GM12878 (cell line): ENCODE measurements around the gene PDE10A. TPM values are rescaled to one million over a fixed set of nuclear protein-coding genes. Genes with fewer than 3 reads are reported as not detected.

Experiments
- ATAC-seq: fragments of 200-7000 bp; cut with Tn5 transposase; 3 replicates; pipeline ENCODE4 v1.9.1; 2020; ENCODE audit warnings: mild to moderate bottlenecking, moderate library complexity
- BruUV-seq: library from RNA; stranded (reverse); fragments of 400-500 nt; replicated peaks from 2 replicates; lab custom pipeline; 2021; lab: Mats Ljungman, UMichigan
- CTCF ChIA-PET: fragments of 300-600 bp; sonication (Branson Sonifier 250); formaldehyde crosslinking; extraction: SDS; loops from one replicate; lab custom pipeline; 2021; ENCODE audit warnings: inconsistent platforms; lab: Yijun Ruan, JAX
- POLR2A ChIA-PET: fragments of 350-600 bp; formaldehyde crosslinking; extraction: SDS; loops from one replicate; lab custom pipeline; 2021; ENCODE audit warnings: inconsistent platforms; lab: Charles Lee
- RAD21 ChIA-PET: fragments of 300-600 bp; sonication (Branson Sonifier 250); formaldehyde crosslinking; loops from one replicate; lab custom pipeline; 2023; ENCODE audit warnings: antibody characterized with exemption; ENCODE audit not compliant: unreplicated experiment; lab: Charles Lee
- SMC1A ChIA-PET: fragments of 300-600 bp; sonication (Branson Sonifier 250); formaldehyde crosslinking; loops from one replicate; lab custom pipeline; 2023; ENCODE audit not compliant: unreplicated experiment, uncharacterized antibody; lab: Charles Lee
- DNase-seq: peaks from one replicate; pipeline ENCODE4 v3.0.0-alpha.2; 2011; ENCODE audit warnings: low read depth, low spot score
- FAIRE-seq: peaks from 3 replicates; lab custom pipeline; 2011; peaks lifted over from hg19 to GRCh38; lab: Jason Lieb, UNC
- H2AFZ ChIP-seq: 2 replicates; pipeline ENCODE4 v1.6.0; 2011; ENCODE audit warnings: low read depth, low read length, control low read depth; ENCODE audit not compliant: control insufficient read depth
- H3K27ac ChIP-seq: 2 replicates; pipeline ENCODE4 v1.5.1; 2011; ENCODE audit warnings: control low read depth; ENCODE audit not compliant: control insufficient read depth, insufficient read depth
- H3K27me3 ChIP-seq, 2 experiments: replicated peaks in 1 of 2; 2 replicates each; pipeline versions ENCODE4 v1.6.0 to v1.6.1; 2011; ENCODE audit warnings: low read length in 1 of 2; ENCODE audit not compliant: control insufficient read depth in 2 of 2, insufficient read depth in 2 of 2
- H3K36me3 ChIP-seq, 2 experiments: 2 replicates each; pipeline ENCODE4 v1.5.1; 2011; ENCODE audit warnings: low read length in 1 of 2; ENCODE audit not compliant: control insufficient read depth in 2 of 2, insufficient read depth in 2 of 2
- H3K4me1 ChIP-seq: 2 replicates; pipeline ENCODE4 v1.6.1; 2011; ENCODE audit warnings: mild to moderate bottlenecking, low read length, moderate library complexity, mixed read lengths; ENCODE audit not compliant: control insufficient read depth, insufficient read depth
- H3K4me2 ChIP-seq: 2 replicates; pipeline ENCODE4 v1.6.0; 2011; ENCODE audit warnings: control low read depth; ENCODE audit not compliant: control insufficient read depth, insufficient read depth
- H3K4me3 ChIP-seq: fragments of 200-600 bp; sonication (generic); 2 replicates; pipeline ENCODE4 v1.5.1; 2016
- H3K79me2 ChIP-seq: 2 replicates; pipeline ENCODE4 v1.6.0; 2011; ENCODE audit warnings: low read length; ENCODE audit not compliant: control insufficient read depth, insufficient read depth
- H3K9ac ChIP-seq: 2 replicates; pipeline ENCODE4 v1.8.0; 2011; ENCODE audit warnings: low read length, control low read depth, mixed read lengths; ENCODE audit not compliant: control insufficient read depth, insufficient read depth
- H3K9me3 ChIP-seq: replicated peaks from 3 replicates; pipeline ENCODE4 v1.5.1; 2011; ENCODE audit warnings: mild to moderate bottlenecking, low read length; ENCODE audit not compliant: control insufficient read depth, insufficient read depth
- H4K20me1 ChIP-seq: 2 replicates; pipeline ENCODE4 v1.6.0; 2011; ENCODE audit not compliant: control insufficient read depth, insufficient read depth
- BACH1 ChIP-seq: fragments of 450-650 bp; IDR thresholded peaks from 2 replicates; pipeline ENCODE4 v1.6.1; 2017; ENCODE audit warnings: mild to moderate bottlenecking, borderline replicate concordance
- BMI1 ChIP-seq: fragments of 450-650 bp; IDR thresholded peaks from 2 replicates; pipeline ENCODE4 v1.6.1; 2016; ENCODE audit warnings: mild to moderate bottlenecking, moderate library complexity, borderline replicate concordance
- DPF2 ChIP-seq: fragments of 450-650 bp; IDR thresholded peaks from 2 replicates; pipeline ENCODE4 v1.6.1; 2017; ENCODE audit warnings: mild to moderate bottlenecking
- KLF5 ChIP-seq: fragments of 450-650 bp; IDR thresholded peaks from 2 replicates; pipeline ENCODE4 v1.6.1; 2014; ENCODE audit warnings: mild to moderate bottlenecking; ENCODE audit not compliant: partially characterized antibody
- MEF2A ChIP-seq: IDR thresholded peaks from 2 replicates; pipeline ENCODE4 v1.6.1; 2011; ENCODE audit warnings: low read depth, mild to moderate bottlenecking, low read length, moderate library complexity; ENCODE audit not compliant: insufficient read depth
- MXI1 ChIP-seq: fragments of 150-350 bp; IDR thresholded peaks from 2 replicates; pipeline ENCODE4 v1.6.1; 2011; ENCODE audit warnings: low read depth, mild to moderate bottlenecking, inconsistent platforms, low read length, improper control_type of control experiment
- NFXL1 ChIP-seq: fragments of 450-650 bp; IDR thresholded peaks from 2 replicates; pipeline ENCODE4 v1.6.1; 2017; ENCODE audit warnings: antibody characterized with exemption, mild to moderate bottlenecking, borderline replicate concordance
- RB1 ChIP-seq: fragments of 450-650 bp; formaldehyde crosslinking; IDR thresholded peaks from 2 replicates; pipeline ENCODE4 v1.6.1; 2017; ENCODE audit warnings: mild to moderate bottlenecking, borderline replicate concordance
- SMC3 ChIP-seq: IDR thresholded peaks from 2 replicates; pipeline ENCODE4 v1.6.1; 2011; ENCODE audit warnings: low read length, improper control_type of control experiment, borderline replicate concordance
- TCF7 ChIP-seq: IDR thresholded peaks from 2 replicates; pipeline ENCODE4 v1.6.1; 2014; ENCODE audit warnings: antibody characterized with exemption, borderline replicate concordance
- ZNF217 ChIP-seq: fragments of 450-650 bp; IDR thresholded peaks from 2 replicates; pipeline ENCODE4 v1.6.1; 2017; ENCODE audit warnings: antibody characterized with exemption, mild to moderate bottlenecking
- WGBS: methylation state at CpG from one replicate; pipeline ENCODE4 v1.1.6; 2016; ENCODE audit warnings: low lambda C conversion rate; ENCODE audit not compliant: insufficient replicate concordance, insufficient coverage; ENCODE audit errors: missing lambda C conversion rate; 5-methylcytosine and 5-hydroxymethylcytosine counted together
- in situ Hi-C: fragments of 300-500 bp; cut with MboI; formaldehyde crosslinking; loops from 9 replicates; pipeline ENCODE4 v1.14.3; 2018; ENCODE audit warnings: mixed read lengths
- intact Hi-C: fragments of 100-400 bp; cut with micrococcal nuclease; formaldehyde crosslinking; loops from one replicate; pipeline ENCODE4 v1.14.2; 2022; ENCODE audit not compliant: unreplicated experiment
- polyA plus RNA-seq, 11 experiments: library from polyadenylated mRNA; depleted of rRNA in 4 of 11; unstranded in 6 of 11; stranded (reverse) in 5 of 11; fragments of >200 nt; fragmentation: Nextera tagmentation in 4 of 11; fragmentation: Illumina TruSeq in 1 of 11; extraction: Ambion mirVana in 4 of 11; extraction: Trizol in 1 of 11; gene quantifications; 1 replicate in 1 of 11; 2 replicates in 10 of 11; pipeline versions ENCODE4 v1.2.1 to v1.2.3, GENCODE V29; 2011 to 2016; ENCODE audit warnings: inconsistent platforms in 2 of 11, missing spikeins in 2 of 11, low read depth in 1 of 11
- total RNA-seq, 4 experiments: library from RNA; depleted of rRNA in 3 of 4; stranded (reverse); fragments of >200 nt in 3 of 4; fragmentation: Illumina TruSeq in 1 of 4; extraction: Trizol in 1 of 4; gene quantifications; 2 replicates each; pipeline versions ENCODE4 v1.2.1 to v1.2.3, GENCODE V29; 2013 to 2021
- TF ChIP-seq, protein P1 (sequence below): IDR thresholded peaks from 2 replicates; pipeline ENCODE4 v1.6.1; 2011; ENCODE audit warnings: low read depth, mild to moderate bottlenecking, low read length, moderate library complexity, borderline replicate concordance; ENCODE audit errors: extremely low read depth

The PDE10A gene
- total and polyA plus RNA-seq, 10 of the 15 experiments (the other 5 are each of a cell fraction or from before 2014, with no cell fraction given), result under 0.01 to 1.3 (median 0.03) TPM; not detected in 2

DNA sequence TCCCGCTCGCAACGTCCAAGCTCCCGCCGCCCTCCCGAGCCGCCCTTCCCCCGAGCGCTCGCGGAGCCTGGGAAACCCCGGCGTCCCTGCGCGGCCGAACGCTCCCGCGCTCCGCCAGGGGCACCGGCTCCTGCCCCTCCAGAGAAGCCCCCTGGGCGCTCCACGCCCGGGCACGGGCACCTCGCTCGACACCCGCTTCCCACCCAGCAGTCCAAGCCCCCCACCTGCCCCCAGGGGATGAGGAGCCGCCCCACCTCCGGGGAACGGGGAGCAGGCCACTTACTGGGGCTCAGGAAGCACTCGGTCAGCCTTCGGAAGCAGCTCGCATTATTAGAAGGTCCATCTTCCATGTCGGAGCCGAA lies 1.4 kb downstream of the PDE10A start:
- no peaks in the 10 kb centered on the region for H3K9me3 ChIP-seq
- 49% methylated on average over 16 of the region's 36 CpGs for WGBS
- in situ Hi-C loops, result no loop called here
- intact Hi-C loops, result no loop called here
- DNase-seq (no peak), ATAC-seq (no peak), FAIRE-seq (no peak)
- ChIA-PET SMC1A (no interaction called here), CTCF (no interaction called here), RAD21 (no interaction called here), POLR2A (no interaction called here)
- H3K79me2 ChIP-seq, result no peaks in the 10 kb centered on the region
- no peak overlapping the region for H3K4me2 ChIP-seq
- H3K9ac ChIP-seq, result no peak overlapping the region
- TF ChIP-seq ZNF217, result no peak
- TF ChIP-seq BACH1, result no peak
- TF ChIP-seq KLF5, result no peak
- TF ChIP-seq, protein P1, sequence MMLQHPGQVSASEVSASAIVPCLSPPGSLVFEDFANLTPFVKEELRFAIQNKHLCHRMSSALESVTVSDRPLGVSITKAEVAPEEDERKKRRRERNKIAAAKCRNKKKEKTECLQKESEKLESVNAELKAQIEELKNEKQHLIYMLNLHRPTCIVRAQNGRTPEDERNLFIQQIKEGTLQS, result no peak
- TF ChIP-seq SMC3, result no peak
- no peak for TF ChIP-seq BMI1
- no peak for TF ChIP-seq DPF2
- TF ChIP-seq MEF2A, result no peak
- no peak for TF ChIP-seq NFXL1
- TF ChIP-seq MXI1, result no peak
- TF ChIP-seq TCF7, result no peak
- TF ChIP-seq RB1, result no peak
- peaks cover 0 to 18% of the 10 kb centered on the region in 2 experiments; a peak in 3 of 4 replicates for H3K27me3 ChIP-seq
- H3K4me3 ChIP-seq, result no peak overlapping the region
- no TSS peak for BruUV-seq
- no peak overlapping the region for H3K27ac ChIP-seq
- H4K20me1 ChIP-seq, result no peaks in the 10 kb centered on the region
- no peaks in the 10 kb centered on the region for H3K4me1 ChIP-seq
- H2AFZ ChIP-seq, result no peak overlapping the region
- no peaks in the 10 kb centered on the region for H3K36me3 ChIP-seq
